GM12892 (cell line): ENCODE data around the gene CBS. TPM values are rescaled to one million over a fixed set of nuclear protein-coding genes. Genes with fewer than 3 reads are reported as not detected.
A peak's percentile ranks its signal among the peaks of the same experiment; 100 is the strongest.
"Not testable (repeated sequence)": the region's sequence is repeated elsewhere in the genome, so short reads cannot be mapped to it uniquely, and the experiment has no call there.

Source experiments
- DNase-seq: peaks from one replicate; pipeline ENCODE4 v3.0.0; 2011; ENCODE audit not compliant: insufficient read length
- FAIRE-seq: peaks from 2 replicates; lab custom pipeline; 2011; peaks lifted over from hg19 to GRCh38; lab: Jason Lieb, UNC
- polyA plus RNA-seq: library from polyadenylated mRNA; unstranded; fragments of >200 nt; gene quantifications from one replicate; pipeline ENCODE4 v1.2.1, GENCODE V29; 2012; ENCODE audit warnings: missing spikeins, inconsistent platforms; ENCODE audit not compliant: missing spikeins

Gene CBS
- 1.1 TPM for polyA plus RNA-seq

GRCh38 chr21:43075170-43076022 lies at the start of gene CBS:
Gene CBS (minus strand): TSS chr21:43075835. CDS start chr21:43072193, 3,642 bp downstream.
- peak; percentile 14 for FAIRE-seq

GRCh38 chr21:43115956-43116355 lies 40.3 kb upstream of the CBS start:
- DNase-seq, FAIRE-seq: not testable (repeated sequence)

More at GRCh38 chr21:43075170-43076022, at the start of gene CBS:
- DNase-seq: not testable (repeated sequence)

- not testable (repeated sequence) for DNase-seq, FAIRE-seq
These were observed 38.8 kb upstream of the CBS start for GRCh38 chr21:43114483-43114882.

GRCh38 chr21:43109006-43109405 lies 33.4 kb upstream of the CBS start:
- not testable (repeated sequence) for DNase-seq
- peak; percentile 67 for FAIRE-seq

- not testable (repeated sequence) for FAIRE-seq, DNase-seq
These were observed 32.5 kb upstream of the CBS start for GRCh38 chr21:43108177-43108576.

GRCh38 chr21:43107794-43108137 lies 32.1 kb upstream of the CBS start:
- not testable (repeated sequence) for FAIRE-seq, DNase-seq

- peak; percentile 99 for FAIRE-seq
These were observed 31.5 kb upstream of the CBS start, which contains the start of gene U2AF1 for GRCh38 chr21:43106965-43107793. Gene U2AF1 (minus strand): TSS chr21:43107570. CDS start chr21:43107494, 76 bp downstream.

GRCh38 chr21:43104642-43105041 lies 29.0 kb upstream of the CBS start:
- not testable (repeated sequence) for DNase-seq, FAIRE-seq

More at GRCh38 chr21:43106965-43107793, 31.5 kb upstream of the CBS start, which contains the start of gene U2AF1:
- not testable (repeated sequence) for DNase-seq

- not testable (repeated sequence) for FAIRE-seq, DNase-seq
These were observed 26.6 kb upstream of the CBS start for GRCh38 chr21:43102281-43102680.

- not testable (repeated sequence) for DNase-seq, FAIRE-seq
These were observed 26.0 kb upstream of the CBS start for GRCh38 chr21:43101676-43102075.

- DNase-seq, FAIRE-seq: not testable (repeated sequence)
These were observed 25.4 kb upstream of the CBS start for GRCh38 chr21:43101000-43101399.

- DNase-seq, FAIRE-seq: not testable (repeated sequence)
These were observed 16.5 kb upstream of the CBS start for GRCh38 chr21:43091979-43092614.

- not testable (repeated sequence) for DNase-seq
These were observed 15.3 kb upstream of the CBS start for GRCh38 chr21:43090947-43091346.

GRCh38 chr21:43089463-43089862 lies 13.8 kb upstream of the CBS start:
- DNase-seq, FAIRE-seq: not testable (repeated sequence)

More at GRCh38 chr21:43090947-43091346, 15.3 kb upstream of the CBS start:
- FAIRE-seq: not testable (repeated sequence)

GRCh38 chr21:43082587-43083300 lies 7.1 kb upstream of the CBS start:
- DNase-seq, FAIRE-seq: not testable (repeated sequence)

- not testable (repeated sequence) for DNase-seq, FAIRE-seq
These were observed 1.0 kb upstream of the CBS start for GRCh38 chr21:43076643-43077042.

GRCh38 chr21:43076023-43076637 lies 495 bp upstream of the CBS start:
- not testable (repeated sequence) for DNase-seq, FAIRE-seq

GRCh38 chr21:43074401-43075169 lies 1.1 kb downstream of the CBS start:
- not testable (repeated sequence) for FAIRE-seq, DNase-seq
